Bronchus fibroblast of lung (primary cell): ENCODE results near the gene RAPGEF2. TPM values are rescaled to one million over a fixed set of nuclear protein-coding genes. Genes with fewer than 3 reads are reported as not detected.

Experiments used
- total RNA-seq: library from RNA; depleted of rRNA; stranded (reverse); fragments of >200 nt; gene quantifications from 2 replicates; pipeline ENCODE4 v1.2.3, GENCODE V29; 2015

The RAPGEF2 gene
- 12.1 and 14.7 TPM in 2 replicates for total RNA-seq

GRCh38 chr4:159102622-159103383, at the start of gene RAPGEF2:
Gene RAPGEF2 (plus strand): TSS chr4:159103079. CDS start chr4:159104163, 1,084 bp downstream.

